Uterus (tissue), 4 donors: ENCODE data around the gene DHRS1. TPM values are rescaled to one million over a fixed set of nuclear protein-coding genes. Genes with fewer than 3 reads are reported as not detected.

Experiments
- DNase-seq, 2 donors: peaks; one replicate each; pipeline ENCODE4 v3.0.0-alpha.2; 2019 to 2020
- H3K27ac ChIP-seq, 2 donors: fragments of 200-600 bp; sonication (generic); 1 replicate in 1 of 2; 2 replicates in 1 of 2; pipeline ENCODE4 v1.5.1; 2016 to 2018
- H3K27me3 ChIP-seq, 2 donors: fragments of 200-600 bp; sonication (generic); one replicate each; pipeline ENCODE4 v1.5.1; 2018 to 2019; ENCODE audit warnings: control low read depth in 1 of 2
- H3K36me3 ChIP-seq, 2 donors: fragments of 200-600 bp; sonication (generic); one replicate each; pipeline ENCODE4 v1.5.1; 2019; ENCODE audit warnings: control low read depth in 1 of 2
- H3K4me1 ChIP-seq, 2 donors: fragments of 200-600 bp; sonication (generic); one replicate each; pipeline ENCODE4 v1.5.1; 2018 to 2019; ENCODE audit warnings: control low read depth in 1 of 2
- H3K4me3 ChIP-seq, 2 donors: fragments of 200-600 bp; sonication (generic); 1 replicate in 1 of 2; 2 replicates in 1 of 2; pipeline ENCODE4 v1.5.1; 2018 to 2019; ENCODE audit warnings: mild to moderate bottlenecking in 1 of 2
- H3K9me3 ChIP-seq, 2 donors: fragments of 200-600 bp; sonication (generic); one replicate each; pipeline ENCODE4 v1.5.1; 2019; ENCODE audit warnings: control low read depth in 1 of 2
- POLR2A ChIP-seq, 2 donors: fragments of 450-650 bp; IDR thresholded peaks; one replicate each; pipeline ENCODE4 v1.6.1; 2016; ENCODE audit warnings: antibody characterized with exemption in 2 of 2, mild to moderate bottlenecking in 1 of 2, moderate library complexity in 1 of 2
- intact Hi-C: fragments of 100-400 bp; cut with DNase I; formaldehyde crosslinking; loops from one replicate; pipeline ENCODE4 v1.15.1; 2023; ENCODE audit warnings: low total_unique reads
- total RNA-seq, 4 donors: library from RNA; depleted of rRNA in 3 of 4; stranded (reverse); fragments of >200 nt in 3 of 4; gene quantifications; one replicate each; pipeline versions ENCODE4 v1.1.0 to v1.2.4, GENCODE V29; 2014 to 2023
- TF ChIP-seq, protein P1 (sequence below), 4 experiments: fragments of 200-600 bp in 2 of 4; fragments of 450-650 bp in 2 of 4; sonication (generic) in 2 of 4; IDR thresholded peaks; one replicate each; pipeline ENCODE4 v1.5.1; 2016 to 2019; ENCODE audit warnings: antibody characterized with exemption in 4 of 4, mild to moderate bottlenecking in 2 of 4, moderate library complexity in 1 of 4
- donor health status: DM: yes; HTN: yes; CAD: no.

Gene DHRS1
- total RNA-seq, 4 donors from 2014 or later = 17.0 to 52.4 (median 37.7) TPM

DNA sequence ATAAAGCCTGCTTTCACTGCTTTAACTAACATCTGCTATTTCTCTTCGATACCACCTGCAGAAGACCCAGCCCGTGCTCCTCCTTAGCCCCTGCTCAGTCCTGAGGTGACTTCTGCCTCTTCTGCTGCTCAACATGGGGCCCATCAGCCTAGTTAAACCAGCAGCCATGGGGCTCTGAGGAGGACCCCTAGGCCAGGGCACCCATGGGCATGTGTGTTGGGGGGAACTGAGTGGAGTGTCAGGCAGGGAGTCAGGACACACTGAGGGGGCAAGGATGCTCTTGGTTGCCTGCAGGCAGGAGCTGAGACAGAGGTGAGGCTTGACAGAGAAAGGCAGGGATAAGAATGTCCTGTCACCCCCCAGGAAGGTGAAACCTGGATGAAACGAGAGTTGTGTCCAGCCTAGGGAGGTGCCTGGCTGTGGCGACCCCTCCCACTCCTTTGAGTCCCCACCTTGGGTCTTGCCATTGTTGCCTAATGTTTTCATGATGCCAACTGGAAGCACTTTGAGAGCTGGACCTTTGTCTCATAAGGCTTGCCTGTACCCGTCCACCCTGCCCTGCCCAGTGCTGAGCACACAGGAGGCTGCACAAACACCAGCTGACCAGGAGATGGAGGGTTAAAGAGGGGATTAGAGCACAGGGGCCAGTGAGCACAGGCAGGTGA, 15.7 kb downstream of the DHRS1 start:
- no peak for DNase-seq
- no peaks in the 10 kb centered on the region for H3K36me3 ChIP-seq
- TF ChIP-seq, protein P1, sequence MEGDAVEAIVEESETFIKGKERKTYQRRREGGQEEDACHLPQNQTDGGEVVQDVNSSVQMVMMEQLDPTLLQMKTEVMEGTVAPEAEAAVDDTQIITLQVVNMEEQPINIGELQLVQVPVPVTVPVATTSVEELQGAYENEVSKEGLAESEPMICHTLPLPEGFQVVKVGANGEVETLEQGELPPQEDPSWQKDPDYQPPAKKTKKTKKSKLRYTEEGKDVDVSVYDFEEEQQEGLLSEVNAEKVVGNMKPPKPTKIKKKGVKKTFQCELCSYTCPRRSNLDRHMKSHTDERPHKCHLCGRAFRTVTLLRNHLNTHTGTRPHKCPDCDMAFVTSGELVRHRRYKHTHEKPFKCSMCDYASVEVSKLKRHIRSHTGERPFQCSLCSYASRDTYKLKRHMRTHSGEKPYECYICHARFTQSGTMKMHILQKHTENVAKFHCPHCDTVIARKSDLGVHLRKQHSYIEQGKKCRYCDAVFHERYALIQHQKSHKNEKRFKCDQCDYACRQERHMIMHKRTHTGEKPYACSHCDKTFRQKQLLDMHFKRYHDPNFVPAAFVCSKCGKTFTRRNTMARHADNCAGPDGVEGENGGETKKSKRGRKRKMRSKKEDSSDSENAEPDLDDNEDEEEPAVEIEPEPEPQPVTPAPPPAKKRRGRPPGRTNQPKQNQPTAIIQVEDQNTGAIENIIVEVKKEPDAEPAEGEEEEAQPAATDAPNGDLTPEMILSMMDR (IDR thresholded peaks at IDR 0.05) = no peak
- TF ChIP-seq POLR2A (IDR thresholded peaks at IDR 0.05) = no peak
- H3K4me3 ChIP-seq = no peak overlapping the region
- no peaks in the 10 kb centered on the region for H3K9me3 ChIP-seq
- intact Hi-C loops = no loop called here
- H3K27me3 ChIP-seq = no peaks in the 10 kb centered on the region
- H3K27ac ChIP-seq = no peak overlapping the region
- no peaks in the 10 kb centered on the region for H3K4me1 ChIP-seq

DNA sequence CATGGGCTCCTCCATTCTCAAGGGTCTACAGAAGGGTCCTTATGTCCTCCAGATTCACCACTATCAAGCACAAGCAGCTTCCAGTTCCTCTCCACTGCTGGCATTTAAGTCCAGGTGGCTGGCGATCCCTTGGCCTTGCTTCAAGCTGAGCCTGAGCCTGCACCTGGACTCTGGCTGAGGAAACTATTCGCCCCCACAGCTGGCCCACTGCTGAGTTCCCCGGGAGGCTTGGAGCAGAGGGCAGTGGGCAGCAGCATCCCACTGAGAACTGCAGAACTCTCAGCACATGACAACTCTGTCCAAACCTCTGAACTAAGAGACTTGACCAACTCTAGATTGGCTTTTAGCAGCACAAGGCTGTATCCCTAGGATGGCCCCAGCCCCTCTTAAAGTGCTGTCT, 16.8 kb downstream of the DHRS1 start:
- TF ChIP-seq, protein P1 (IDR thresholded peaks at IDR 0.05) = no peak
- TF ChIP-seq POLR2A (IDR thresholded peaks at IDR 0.05) = no peak
- Histone ChIP-seq H3K4me1 (no peaks in the 10 kb centered on the region), H3K27ac (no peak overlapping the region), H3K27me3 (no peaks in the 10 kb centered on the region), H3K36me3 (no peaks in the 10 kb centered on the region), H3K4me3 (no peak overlapping the region), H3K9me3 (no peaks in the 10 kb centered on the region)
- intact Hi-C loops = no loop called here
- DNase-seq = no peak

DNA sequence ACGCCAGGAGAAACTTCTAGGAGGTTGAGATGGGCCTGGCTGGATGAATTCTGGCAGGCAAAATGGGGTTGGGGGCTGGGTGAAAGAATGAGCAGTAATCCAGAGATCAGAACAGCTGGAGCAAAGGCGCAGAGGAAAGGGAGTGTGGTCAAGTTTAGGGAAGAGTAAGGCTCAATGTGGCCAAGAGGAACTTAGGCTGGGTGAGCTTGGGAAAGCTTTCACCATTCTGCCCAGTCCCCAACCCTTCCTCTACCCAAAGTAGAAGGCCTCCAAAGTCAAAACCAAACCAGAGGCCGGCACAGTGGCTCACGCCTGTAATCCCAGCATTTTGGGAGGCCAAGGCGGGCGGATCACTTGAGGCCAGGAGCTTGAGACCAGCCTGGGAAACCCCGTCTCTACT, 17.9 kb downstream of the DHRS1 start:
- no peaks in the 10 kb centered on the region for H3K4me1 ChIP-seq
- no peaks in the 10 kb centered on the region for H3K36me3 ChIP-seq
- no peak for DNase-seq
- no peak overlapping the region for H3K27ac ChIP-seq
- TF ChIP-seq, protein P1 (IDR thresholded peaks at IDR 0.05) = no peak
- no peak for TF ChIP-seq POLR2A (IDR thresholded peaks at IDR 0.05)
- intact Hi-C loops = no loop called here
- no peaks in the 10 kb centered on the region for H3K9me3 ChIP-seq
- no peak overlapping the region for H3K4me3 ChIP-seq
- no peaks in the 10 kb centered on the region for H3K27me3 ChIP-seq

DNA sequence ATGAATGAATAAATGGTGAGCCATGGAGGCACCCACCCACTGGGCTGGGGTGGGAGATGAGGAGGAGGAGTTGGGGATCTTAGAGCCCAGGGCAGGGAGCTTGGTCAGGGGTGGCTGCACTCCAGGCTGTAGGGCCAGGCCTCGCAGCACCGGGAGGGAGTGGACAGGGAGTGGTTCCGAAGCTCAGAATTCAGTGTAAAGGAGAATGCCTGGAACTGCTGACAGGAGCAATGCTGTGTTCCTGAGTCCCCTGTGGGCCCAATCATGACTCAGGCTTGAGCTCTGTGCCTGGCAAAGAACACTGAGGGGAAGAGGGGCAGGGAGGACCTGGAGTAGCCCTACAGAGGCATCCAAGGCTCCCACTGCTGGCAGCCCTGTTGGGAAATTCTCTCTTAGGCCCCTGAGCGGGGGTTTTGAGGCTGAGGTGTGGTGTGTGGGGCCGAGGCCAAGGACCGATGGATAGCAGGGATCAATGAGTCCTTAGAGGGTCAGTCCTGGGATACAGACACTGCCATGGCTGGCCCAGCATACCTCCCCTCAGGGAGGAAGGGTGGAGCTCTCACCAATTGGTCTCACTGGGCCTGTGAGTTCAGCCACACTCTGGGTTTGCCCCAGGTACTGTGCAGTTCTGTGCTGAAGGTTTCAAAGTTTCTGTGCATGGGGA, 18.7 kb downstream of the DHRS1 start:
- Histone ChIP-seq H3K4me3 (no peak overlapping the region), H3K27me3 (no peaks in the 10 kb centered on the region), H3K9me3 (no peaks in the 10 kb centered on the region), H3K27ac (no peak overlapping the region), H3K4me1 (no peaks in the 10 kb centered on the region), H3K36me3 (no peaks in the 10 kb centered on the region)
- no peak for DNase-seq
- intact Hi-C loops = no loop called here
- TF ChIP-seq POLR2A (IDR thresholded peaks at IDR 0.05) = no peak
- TF ChIP-seq, protein P1 (IDR thresholded peaks at IDR 0.05) = no peak
